Ishikawa (cell line): ENCODE results near the gene TBC1D14.

Experiments used
- CEBPB ChIP-seq: IDR thresholded peaks from 2 replicates; pipeline ENCODE4 v1.6.1; 2012
- CREB1 ChIP-seq: IDR thresholded peaks from 2 replicates; pipeline ENCODE4 v1.6.1; 2012; ENCODE audit warnings: low read depth
- EGR1 ChIP-seq: IDR thresholded peaks from 2 replicates; pipeline ENCODE4 v1.6.1; 2012
- EP300 ChIP-seq: IDR thresholded peaks from 2 replicates; pipeline ENCODE4 v1.6.1; 2012; ENCODE audit warnings: borderline replicate concordance
- FOXM1 ChIP-seq: IDR thresholded peaks from 2 replicates; pipeline ENCODE4 v1.6.1; 2012; ENCODE audit warnings: low read depth, borderline replicate concordance
- MAX ChIP-seq: IDR thresholded peaks from 2 replicates; pipeline ENCODE4 v1.6.1; 2012
- NFIC ChIP-seq: IDR thresholded peaks from 2 replicates; pipeline ENCODE4 v1.6.1; 2012
- RAD21 ChIP-seq: IDR thresholded peaks from 2 replicates; pipeline ENCODE4 v1.6.1; 2012; ENCODE audit warnings: low read depth
- REST ChIP-seq: IDR thresholded peaks from 2 replicates; pipeline ENCODE4 v1.6.1; 2012; ENCODE audit warnings: low read depth, mild to moderate bottlenecking
- TAF1 ChIP-seq: IDR thresholded peaks from 2 replicates; pipeline ENCODE4 v1.6.1; 2012; ENCODE audit warnings: low read depth, mild to moderate bottlenecking
- TCF12 ChIP-seq: IDR thresholded peaks from 2 replicates; pipeline ENCODE4 v1.6.1; 2012; ENCODE audit warnings: low read depth
- TEAD4 ChIP-seq: IDR thresholded peaks from 2 replicates; pipeline ENCODE4 v1.6.1; 2012
- USF1 ChIP-seq: IDR thresholded peaks from 2 replicates; pipeline ENCODE4 v1.6.1; 2012
- YY1 ChIP-seq: IDR thresholded peaks from 2 replicates; pipeline ENCODE4 v1.6.1; 2012; ENCODE audit warnings: low read depth
- ZBTB7A ChIP-seq: IDR thresholded peaks from 2 replicates; pipeline ENCODE4 v1.6.1; 2012; ENCODE audit warnings: low read depth

The TBC1D14 gene

GRCh38 chr4:7058792-7059191 lies 149.2 kb downstream of the TBC1D14 start:
- TF ChIP-seq TCF12 (no peak), EGR1 (no peak), TEAD4 (no peak), CREB1 (no peak), TAF1 (no peak), YY1 (no peak), EP300 (no peak)

- no peak for TF ChIP-seq FOXM1
- TF ChIP-seq CREB1 = no peak
- no peak for TF ChIP-seq NFIC
- no peak for TF ChIP-seq TCF12
- no peak for TF ChIP-seq ZBTB7A
- TF ChIP-seq MAX = no peak
- TF ChIP-seq RAD21 = no peak
- no peak for TF ChIP-seq TEAD4
- TF ChIP-seq TAF1 = no peak
Measured at GRCh38 chr4:7059662-7060061, 150.0 kb downstream of the TBC1D14 start.

GRCh38 chr4:7060346-7061150 lies 150.9 kb downstream of the TBC1D14 start:
- TF ChIP-seq CEBPB (no peak), TEAD4 (no peak), TCF12 (no peak), MAX (no peak), YY1 (no peak), FOXM1 (no peak), RAD21 (no peak), CREB1 (no peak), EGR1 (no peak), ZBTB7A (no peak), EP300 (no peak), REST (no peak), NFIC (no peak), USF1 (no peak), TAF1 (no peak)

GRCh38 chr4:7061815-7062214 lies 152.2 kb downstream of the TBC1D14 start:
- TF ChIP-seq FOXM1 (no peak), USF1 (no peak), NFIC (no peak), CEBPB (no peak), CREB1 (no peak), REST (no peak), TEAD4 (no peak), EGR1 (no peak), EP300 (no peak), TCF12 (no peak), YY1 (no peak), RAD21 (no peak), TAF1 (no peak), MAX (no peak), ZBTB7A (no peak)

GRCh38 chr4:7062816-7063215 lies 153.2 kb downstream of the TBC1D14 start:
- TF ChIP-seq CEBPB = no peak
- no peak for TF ChIP-seq TAF1
- TF ChIP-seq FOXM1 = no peak
- no peak for TF ChIP-seq TEAD4
- TF ChIP-seq EGR1 = no peak
- no peak for TF ChIP-seq MAX
- TF ChIP-seq TCF12 = no peak
- TF ChIP-seq USF1 = no peak
- no peak for TF ChIP-seq EP300
